Esophagus squamous epithelium (tissue), 5 donors: ENCODE results near the gene THSD7A. TPM values are rescaled to one million over a fixed set of nuclear protein-coding genes. Genes with fewer than 3 reads are reported as not detected.

Experiments used
- DNase-seq: peaks from one replicate; lab custom pipeline; 2025; lab: John Stamatoyannopoulos, UW
- H3K27ac ChIP-seq, 4 donors: fragments of 200-600 bp; sonication (generic); one replicate each; pipeline ENCODE4 v1.5.1; 2016 to 2019; ENCODE audit warnings: mild to moderate bottlenecking in 1 of 4
- H3K27me3 ChIP-seq, 4 donors: fragments of 200-600 bp; sonication (generic); 1 replicate in 3 of 4; 2 replicates in 1 of 4; pipeline versions ENCODE4 v1.5.1 to v1.6.0; 2017 to 2021; ENCODE audit warnings: antibody characterized with exemption in 1 of 4
- H3K36me3 ChIP-seq, 3 donors: fragments of 200-600 bp; sonication (generic); one replicate each; pipeline ENCODE4 v1.5.1; 2016 to 2019
- H3K4me1 ChIP-seq, 3 donors: fragments of 200-600 bp; sonication (generic); one replicate each; pipeline ENCODE4 v1.5.1; 2017 to 2019
- H3K4me3 ChIP-seq, 4 donors: fragments of 200-600 bp; sonication (generic); 1 replicate in 3 of 4; 2 replicates in 1 of 4; pipeline ENCODE4 v1.5.1; 2016 to 2019; ENCODE audit warnings: mild to moderate bottlenecking in 2 of 4, moderate library complexity in 1 of 4
- H3K9me3 ChIP-seq, 3 donors: fragments of 200-600 bp; sonication (generic); one replicate each; pipeline ENCODE4 v1.5.1; 2016 to 2019
- CTCF ChIP-seq, 6 experiments: fragments of 450-650 bp in 4 of 6; fragments of 200-600 bp in 2 of 6; sonication (generic) in 2 of 6; IDR thresholded peaks; one replicate each; pipeline ENCODE4 v1.5.1; 2016 to 2019; ENCODE audit warnings: antibody characterized with exemption in 6 of 6, mild to moderate bottlenecking in 4 of 6, moderate library complexity in 4 of 6
- POLR2A ChIP-seq, 4 donors: fragments of 450-650 bp; IDR thresholded peaks; one replicate each; pipeline ENCODE4 v1.6.1; 2017; ENCODE audit warnings: antibody characterized with exemption in 4 of 4, mild to moderate bottlenecking in 4 of 4, moderate library complexity in 3 of 4
- WGBS, 2 donors: methylation state at CpG; one replicate each; pipeline ENCODE4 v1.1.5; 2018; 5-methylcytosine and 5-hydroxymethylcytosine counted together
- intact Hi-C: fragments of 100-400 bp; cut with DNase I; formaldehyde crosslinking; loops from one replicate; pipeline ENCODE4 v1.15.0; 2022
- total RNA-seq, 4 donors: library from RNA; depleted of rRNA; stranded (reverse); fragments of >200 nt; gene quantifications; one replicate each; pipeline ENCODE4 v1.1.0, GENCODE V29; 2016
- donor health status: DM: yes; HTN: yes; CAD: no.

THSD7A gene
- total RNA-seq, 4 donors from 2014 or later: 0.57 to 2.5 (median 1.4) TPM; not detected in 1

- WGBS, 2 donors: 51 to 57% methylated on average over 2 of the region's 2 CpGs
- no peaks in the 10 kb centered on the region for H3K27me3 ChIP-seq
- no peaks in the 10 kb centered on the region for H3K9me3 ChIP-seq
- TF ChIP-seq POLR2A (IDR thresholded peaks at IDR 0.05) (no peak), CTCF (IDR thresholded peaks at IDR 0.05) (no peak)
- H3K27ac ChIP-seq: no peak overlapping the region
- intact Hi-C loops: no loop called here
- no peak for DNase-seq
- no peak overlapping the region for H3K4me3 ChIP-seq
- H3K36me3 ChIP-seq: no peaks in the 10 kb centered on the region
- no peaks in the 10 kb centered on the region for H3K4me1 ChIP-seq
These were observed 201.6 kb downstream of the THSD7A start for GRCh38 chr7:11630355-11630754.

- Histone ChIP-seq H3K27ac (peak overlapping the region in 1 of 4 donors; percentile 33), H3K9me3 (peaks cover 0 to 8% (median 7%) of the 10 kb centered on the region in 3 donors), H3K27me3 (no peaks in the 10 kb centered on the region), H3K4me1 (no peaks in the 10 kb centered on the region), H3K36me3 (no peaks in the 10 kb centered on the region), H3K4me3 (no peak overlapping the region)
- intact Hi-C loops: no loop called here
- DNase-seq: no peak
- 36 to 39% methylated on average over 2 of the region's 2 CpGs for WGBS, 2 donors
- TF ChIP-seq CTCF (IDR thresholded peaks at IDR 0.05): no peak
- no peak for TF ChIP-seq POLR2A (IDR thresholded peaks at IDR 0.05)
These were observed 206.3 kb downstream of the THSD7A start for GRCh38 chr7:11625669-11626068.

GRCh38 chr7:11623093-11623678 lies 208.8 kb downstream of the THSD7A start:
- H3K4me3 ChIP-seq: no peak overlapping the region
- H3K9me3 ChIP-seq: peaks cover 0 to 8% (median 7%) of the 10 kb centered on the region in 3 donors
- TF ChIP-seq POLR2A (IDR thresholded peaks at IDR 0.05) (no peak), CTCF (IDR thresholded peaks at IDR 0.05) (no peak)
- H3K4me1 ChIP-seq: no peaks in the 10 kb centered on the region
- intact Hi-C loops: no loop called here
- 77 to 80% methylated on average over 4 of the region's 4 CpGs for WGBS, 2 donors
- no peaks in the 10 kb centered on the region for H3K27me3 ChIP-seq
- no peak for DNase-seq
- no peak overlapping the region for H3K27ac ChIP-seq
- H3K36me3 ChIP-seq: no peaks in the 10 kb centered on the region

- H3K4me3 ChIP-seq: no peak overlapping the region
- no peaks in the 10 kb centered on the region for H3K4me1 ChIP-seq
- WGBS, 2 donors: 72 to 77% methylated on average over 5 of the region's 5 CpGs
- TF ChIP-seq CTCF (IDR thresholded peaks at IDR 0.05) (no peak), POLR2A (IDR thresholded peaks at IDR 0.05) (no peak)
- peaks cover 0 to 8% (median 7%) of the 10 kb centered on the region in 3 donors for H3K9me3 ChIP-seq
- no peaks in the 10 kb centered on the region for H3K36me3 ChIP-seq
- no peaks in the 10 kb centered on the region for H3K27me3 ChIP-seq
- H3K27ac ChIP-seq: no peak overlapping the region
- intact Hi-C loops: no loop called here
- DNase-seq: no peak
These were observed 211.4 kb downstream of the THSD7A start for GRCh38 chr7:11620406-11621253.

GRCh38 chr7:11616466-11616865 lies 215.5 kb downstream of the THSD7A start:
- TF ChIP-seq CTCF (IDR thresholded peaks at IDR 0.05) (no peak), POLR2A (IDR thresholded peaks at IDR 0.05) (no peak)
- no peaks in the 10 kb centered on the region for H3K9me3 ChIP-seq
- 26 to 50% methylated on average over 2 of the region's 2 CpGs for WGBS, 2 donors
- H3K4me3 ChIP-seq: no peak overlapping the region
- H3K27ac ChIP-seq: no peak overlapping the region
- intact Hi-C loops: no loop called here
- H3K4me1 ChIP-seq: no peaks in the 10 kb centered on the region
- DNase-seq: no peak
- no peaks in the 10 kb centered on the region for H3K27me3 ChIP-seq
- H3K36me3 ChIP-seq: no peaks in the 10 kb centered on the region
